SU-DHL-6 (cell line): ENCODE results near the gene FAM111A.

Source experiments
- EZH2phosphoT487 ChIP-seq: fragments of 200-600 bp; sonication (generic), shearing (Covaris generic); conservative IDR thresholded peaks from 2 replicates; pipeline ENCODE4 v1.6.1; 2018; ENCODE audit warnings: mild to moderate bottlenecking, antibody characterized with exemption, low read length, moderate library complexity, mixed read lengths
- TF ChIP-seq, protein P1 (sequence below): fragments of 200-600 bp; sonication (generic); IDR thresholded peaks from one replicate; pipeline ENCODE4 v1.5.1; 2017; ENCODE audit warnings: antibody characterized with exemption, mild to moderate bottlenecking, low read length, moderate library complexity; ENCODE audit not compliant: insufficient read depth, poor library complexity, severe bottlenecking

DNA sequence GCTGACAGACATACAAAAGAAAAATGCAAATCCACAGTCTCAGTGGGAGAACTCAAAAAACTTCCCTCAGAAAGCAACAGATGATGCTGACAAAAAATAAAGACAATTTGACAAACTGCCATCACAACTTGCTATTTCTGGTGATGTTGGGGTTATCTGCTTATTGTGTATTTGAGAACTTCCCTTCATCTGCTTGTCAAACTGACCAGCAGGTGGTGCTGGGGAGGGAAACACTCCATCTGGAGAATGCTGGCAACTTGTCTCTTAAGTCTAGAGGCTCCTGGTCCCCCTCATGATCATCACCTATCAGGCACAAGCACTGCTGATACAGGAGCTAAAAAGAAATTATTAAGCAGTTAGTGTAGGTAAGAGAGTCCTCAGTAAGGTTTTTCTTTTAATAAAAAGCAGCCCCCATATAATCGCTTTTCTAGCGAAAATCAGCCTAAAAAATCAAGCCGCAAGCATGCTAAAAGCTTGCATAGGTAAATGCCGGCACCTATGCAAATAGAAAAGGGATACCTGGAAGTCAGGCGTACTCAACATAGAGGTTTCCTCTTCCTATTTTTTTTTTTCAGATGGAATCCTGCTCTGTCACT is 45.4 kb upstream of the FAM111A start:
- TF ChIP-seq, protein P1, sequence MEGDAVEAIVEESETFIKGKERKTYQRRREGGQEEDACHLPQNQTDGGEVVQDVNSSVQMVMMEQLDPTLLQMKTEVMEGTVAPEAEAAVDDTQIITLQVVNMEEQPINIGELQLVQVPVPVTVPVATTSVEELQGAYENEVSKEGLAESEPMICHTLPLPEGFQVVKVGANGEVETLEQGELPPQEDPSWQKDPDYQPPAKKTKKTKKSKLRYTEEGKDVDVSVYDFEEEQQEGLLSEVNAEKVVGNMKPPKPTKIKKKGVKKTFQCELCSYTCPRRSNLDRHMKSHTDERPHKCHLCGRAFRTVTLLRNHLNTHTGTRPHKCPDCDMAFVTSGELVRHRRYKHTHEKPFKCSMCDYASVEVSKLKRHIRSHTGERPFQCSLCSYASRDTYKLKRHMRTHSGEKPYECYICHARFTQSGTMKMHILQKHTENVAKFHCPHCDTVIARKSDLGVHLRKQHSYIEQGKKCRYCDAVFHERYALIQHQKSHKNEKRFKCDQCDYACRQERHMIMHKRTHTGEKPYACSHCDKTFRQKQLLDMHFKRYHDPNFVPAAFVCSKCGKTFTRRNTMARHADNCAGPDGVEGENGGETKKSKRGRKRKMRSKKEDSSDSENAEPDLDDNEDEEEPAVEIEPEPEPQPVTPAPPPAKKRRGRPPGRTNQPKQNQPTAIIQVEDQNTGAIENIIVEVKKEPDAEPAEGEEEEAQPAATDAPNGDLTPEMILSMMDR, result peak; percentile 38
- no peak for TF ChIP-seq EZH2phosphoT487
